Measurements from ENCODE around the gene DRD1.

The DRD1 gene

DNA sequence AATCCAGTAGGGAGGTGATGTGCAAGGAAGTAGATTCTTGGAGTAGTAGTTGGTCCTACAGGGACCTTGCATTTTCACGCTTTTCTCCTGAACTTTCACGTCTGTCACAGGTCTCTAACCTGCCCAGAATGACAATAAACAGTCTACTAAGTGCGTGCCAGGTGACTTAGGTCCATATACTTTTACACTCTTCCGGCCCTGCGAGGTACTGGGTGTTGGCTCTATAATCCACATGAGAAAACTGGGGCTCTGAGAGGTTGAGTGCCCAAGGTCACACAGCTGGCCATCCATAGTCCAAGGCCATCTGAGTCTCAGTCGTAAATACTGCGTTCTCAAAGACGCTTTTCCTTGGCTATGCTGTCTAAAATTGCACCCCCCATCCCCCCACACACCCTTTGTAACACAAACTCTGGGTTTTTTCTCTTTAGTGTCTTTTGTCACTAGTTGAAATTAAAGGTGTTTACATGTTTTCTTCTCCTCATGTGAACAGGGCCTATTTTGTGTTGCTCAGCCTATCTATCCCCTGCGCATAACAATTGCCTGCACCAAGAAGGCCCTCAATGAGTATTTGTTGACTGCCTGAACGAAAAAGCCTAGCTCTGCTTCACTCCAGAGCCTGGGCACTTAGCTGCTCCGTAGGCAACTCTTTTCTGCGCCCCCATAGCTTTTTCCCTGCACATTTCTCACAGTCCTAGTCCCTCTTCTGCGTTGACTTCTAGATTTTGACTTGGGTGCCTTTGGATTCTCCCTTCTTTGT, 35.3 kb upstream of the DRD1 start:
- ATAC-seq = peak; percentile 7; the same call in 2 of the 3 replicates
- TF ChIP-seq ZFP30 (CRISPR knock-in tag; IDR thresholded peaks at IDR 0.05) (no peak), ISL1 (CRISPR knock-in tag; IDR thresholded peaks at IDR 0.05) (no peak), PPARA (CRISPR knock-in tag; IDR thresholded peaks at IDR 0.05; ENCODE audit: borderline replicate concordance) (no peak), TCF4 (CRISPR knock-in tag; IDR thresholded peaks at IDR 0.05; ENCODE audit: borderline replicate concordance) (no peak), ESRRG (CRISPR knock-in tag; IDR thresholded peaks at IDR 0.05) (no peak), RARB (CRISPR knock-in tag; IDR thresholded peaks at IDR 0.05) (no peak), ARNTL (CRISPR knock-in tag; IDR thresholded peaks at IDR 0.05; ENCODE audit: borderline replicate concordance, low read depth) (no peak), OSR1 (CRISPR knock-in tag; IDR thresholded peaks at IDR 0.05) (no peak), SNAI2 (CRISPR knock-in tag; IDR thresholded peaks at IDR 0.05) (no peak), CSDC2 (CRISPR knock-in tag; IDR thresholded peaks at IDR 0.05) (no peak), GLIS3 (CRISPR knock-in tag; IDR thresholded peaks at IDR 0.05) (no peak), ZC3H10 (CRISPR knock-in tag; IDR thresholded peaks at IDR 0.05) (no peak), TOX (CRISPR knock-in tag; IDR thresholded peaks at IDR 0.05; ENCODE audit: borderline replicate concordance) (no peak)
- TF ChIP-seq, protein P1, sequence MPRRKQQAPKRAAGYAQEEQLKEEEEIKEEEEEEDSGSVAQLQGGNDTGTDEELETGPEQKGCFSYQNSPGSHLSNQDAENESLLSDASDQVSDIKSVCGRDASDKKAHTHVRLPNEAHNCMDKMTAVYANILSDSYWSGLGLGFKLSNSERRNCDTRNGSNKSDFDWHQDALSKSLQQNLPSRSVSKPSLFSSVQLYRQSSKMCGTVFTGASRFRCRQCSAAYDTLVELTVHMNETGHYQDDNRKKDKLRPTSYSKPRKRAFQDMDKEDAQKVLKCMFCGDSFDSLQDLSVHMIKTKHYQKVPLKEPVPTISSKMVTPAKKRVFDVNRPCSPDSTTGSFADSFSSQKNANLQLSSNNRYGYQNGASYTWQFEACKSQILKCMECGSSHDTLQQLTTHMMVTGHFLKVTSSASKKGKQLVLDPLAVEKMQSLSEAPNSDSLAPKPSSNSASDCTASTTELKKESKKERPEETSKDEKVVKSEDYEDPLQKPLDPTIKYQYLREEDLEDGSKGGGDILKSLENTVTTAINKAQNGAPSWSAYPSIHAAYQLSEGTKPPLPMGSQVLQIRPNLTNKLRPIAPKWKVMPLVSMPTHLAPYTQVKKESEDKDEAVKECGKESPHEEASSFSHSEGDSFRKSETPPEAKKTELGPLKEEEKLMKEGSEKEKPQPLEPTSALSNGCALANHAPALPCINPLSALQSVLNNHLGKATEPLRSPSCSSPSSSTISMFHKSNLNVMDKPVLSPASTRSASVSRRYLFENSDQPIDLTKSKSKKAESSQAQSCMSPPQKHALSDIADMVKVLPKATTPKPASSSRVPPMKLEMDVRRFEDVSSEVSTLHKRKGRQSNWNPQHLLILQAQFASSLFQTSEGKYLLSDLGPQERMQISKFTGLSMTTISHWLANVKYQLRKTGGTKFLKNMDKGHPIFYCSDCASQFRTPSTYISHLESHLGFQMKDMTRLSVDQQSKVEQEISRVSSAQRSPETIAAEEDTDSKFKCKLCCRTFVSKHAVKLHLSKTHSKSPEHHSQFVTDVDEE (CRISPR knock-in tag; IDR thresholded peaks at IDR 0.05) = no peak
- TF ChIP-seq, protein P2, sequence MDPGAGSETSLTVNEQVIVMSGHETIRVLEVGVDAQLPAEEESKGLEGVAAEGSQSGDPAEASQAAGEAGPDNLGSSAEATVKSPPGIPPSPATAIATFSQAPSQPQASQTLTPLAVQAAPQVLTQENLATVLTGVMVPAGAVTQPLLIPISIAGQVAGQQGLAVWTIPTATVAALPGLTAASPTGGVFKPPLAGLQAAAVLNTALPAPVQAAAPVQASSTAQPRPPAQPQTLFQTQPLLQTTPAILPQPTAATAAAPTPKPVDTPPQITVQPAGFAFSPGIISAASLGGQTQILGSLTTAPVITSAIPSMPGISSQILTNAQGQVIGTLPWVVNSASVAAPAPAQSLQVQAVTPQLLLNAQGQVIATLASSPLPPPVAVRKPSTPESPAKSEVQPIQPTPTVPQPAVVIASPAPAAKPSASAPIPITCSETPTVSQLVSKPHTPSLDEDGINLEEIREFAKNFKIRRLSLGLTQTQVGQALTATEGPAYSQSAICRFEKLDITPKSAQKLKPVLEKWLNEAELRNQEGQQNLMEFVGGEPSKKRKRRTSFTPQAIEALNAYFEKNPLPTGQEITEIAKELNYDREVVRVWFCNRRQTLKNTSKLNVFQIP (CRISPR knock-in tag; IDR thresholded peaks at IDR 0.05; ENCODE audit: borderline replicate concordance, low read depth) = no peak

DNA sequence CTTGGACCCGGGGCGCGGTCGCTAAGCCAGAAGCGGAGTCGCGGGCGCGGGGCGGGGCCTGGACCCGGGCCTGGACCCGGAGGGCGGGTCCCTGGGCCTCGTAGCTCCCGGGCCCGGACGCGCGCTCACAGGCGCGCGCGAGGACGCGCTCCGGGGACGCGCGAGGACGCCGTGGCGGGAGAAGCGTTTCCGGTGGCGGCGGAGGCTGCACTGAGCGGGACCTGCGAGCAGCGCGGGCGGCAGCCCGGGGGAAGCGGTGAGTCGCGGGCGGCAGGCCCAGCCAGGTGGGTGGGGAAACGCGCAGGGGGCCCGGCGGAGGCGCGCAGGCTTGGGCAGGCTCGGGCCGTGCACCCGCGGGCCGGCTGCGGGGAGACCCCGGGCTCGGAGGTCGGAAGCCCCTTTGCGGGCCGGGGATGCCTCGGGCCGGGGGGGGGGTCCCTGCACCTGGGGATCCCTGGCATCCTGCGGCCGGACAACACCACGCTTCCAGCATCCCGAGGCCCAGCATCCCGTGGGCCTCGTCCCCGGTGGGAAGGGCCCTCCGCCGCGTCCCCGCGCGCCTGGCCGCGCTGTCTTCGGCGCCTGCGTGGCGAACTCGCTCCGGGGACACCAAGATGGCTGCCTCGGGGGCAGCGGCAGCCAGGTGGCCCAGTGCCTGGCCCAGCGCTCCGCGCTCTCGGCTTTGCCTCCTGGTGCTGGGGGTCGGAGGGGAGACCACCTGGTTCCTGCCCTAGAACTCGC, 34.6 kb upstream of the DRD1 start, which contains the start of gene SFXN1:
Gene SFXN1 (plus strand): TSS at position 177 of the 741 bp plus-strand sequence. CDS start 13,544 bp downstream, outside the sequence.
- peak; percentile 91 for ATAC-seq
- TF ChIP-seq TOX (CRISPR knock-in tag; IDR thresholded peaks at IDR 0.05; ENCODE audit: borderline replicate concordance) = no peak
- no peak for TF ChIP-seq OSR1 (CRISPR knock-in tag; IDR thresholded peaks at IDR 0.05)
- TF ChIP-seq ZNF8 (CRISPR knock-in tag; IDR thresholded peaks at IDR 0.05) = 0 out of 2 replicates have a peak, but pooled peaks have one; percentile 23
- TF ChIP-seq, protein P3, sequence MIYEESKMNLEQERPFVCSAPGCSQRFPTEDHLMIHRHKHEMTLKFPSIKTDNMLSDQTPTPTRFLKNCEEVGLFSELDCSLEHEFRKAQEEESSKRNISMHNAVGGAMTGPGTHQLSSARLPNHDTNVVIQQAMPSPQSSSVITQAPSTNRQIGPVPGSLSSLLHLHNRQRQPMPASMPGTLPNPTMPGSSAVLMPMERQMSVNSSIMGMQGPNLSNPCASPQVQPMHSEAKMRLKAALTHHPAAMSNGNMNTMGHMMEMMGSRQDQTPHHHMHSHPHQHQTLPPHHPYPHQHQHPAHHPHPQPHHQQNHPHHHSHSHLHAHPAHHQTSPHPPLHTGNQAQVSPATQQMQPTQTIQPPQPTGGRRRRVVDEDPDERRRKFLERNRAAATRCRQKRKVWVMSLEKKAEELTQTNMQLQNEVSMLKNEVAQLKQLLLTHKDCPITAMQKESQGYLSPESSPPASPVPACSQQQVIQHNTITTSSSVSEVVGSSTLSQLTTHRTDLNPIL (CRISPR knock-in tag; IDR thresholded peaks at IDR 0.05; ENCODE audit: low read depth) = no peak
- TF ChIP-seq GLIS3 (CRISPR knock-in tag; IDR thresholded peaks at IDR 0.05) = 0 out of 2 replicates have a peak, but pooled peaks have one; percentile 43
- TF ChIP-seq ZNF70 (CRISPR knock-in tag; IDR thresholded peaks at IDR 0.05) = 0 out of 2 replicates have a peak, but pooled peaks have one; percentile 20
- TF ChIP-seq ZFP30 (CRISPR knock-in tag; IDR thresholded peaks at IDR 0.05) = no peak
- TF ChIP-seq, protein P1 (CRISPR knock-in tag; IDR thresholded peaks at IDR 0.05) = peak; percentile 90
- no peak for TF ChIP-seq ISL1 (CRISPR knock-in tag; IDR thresholded peaks at IDR 0.05)
- TF ChIP-seq PPARA (CRISPR knock-in tag; IDR thresholded peaks at IDR 0.05; ENCODE audit: borderline replicate concordance) = peak; percentile 11; the same call in 1 of the 2 replicates
- TF ChIP-seq, protein P4, sequence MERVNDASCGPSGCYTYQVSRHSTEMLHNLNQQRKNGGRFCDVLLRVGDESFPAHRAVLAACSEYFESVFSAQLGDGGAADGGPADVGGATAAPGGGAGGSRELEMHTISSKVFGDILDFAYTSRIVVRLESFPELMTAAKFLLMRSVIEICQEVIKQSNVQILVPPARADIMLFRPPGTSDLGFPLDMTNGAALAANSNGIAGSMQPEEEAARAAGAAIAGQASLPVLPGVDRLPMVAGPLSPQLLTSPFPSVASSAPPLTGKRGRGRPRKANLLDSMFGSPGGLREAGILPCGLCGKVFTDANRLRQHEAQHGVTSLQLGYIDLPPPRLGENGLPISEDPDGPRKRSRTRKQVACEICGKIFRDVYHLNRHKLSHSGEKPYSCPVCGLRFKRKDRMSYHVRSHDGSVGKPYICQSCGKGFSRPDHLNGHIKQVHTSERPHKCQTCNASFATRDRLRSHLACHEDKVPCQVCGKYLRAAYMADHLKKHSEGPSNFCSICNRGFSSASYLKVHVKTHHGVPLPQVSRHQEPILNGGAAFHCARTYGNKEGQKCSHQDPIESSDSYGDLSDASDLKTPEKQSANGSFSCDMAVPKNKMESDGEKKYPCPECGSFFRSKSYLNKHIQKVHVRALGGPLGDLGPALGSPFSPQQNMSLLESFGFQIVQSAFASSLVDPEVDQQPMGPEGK (CRISPR knock-in tag; IDR thresholded peaks at IDR 0.05; ENCODE audit: borderline replicate concordance) = no peak
- TF ChIP-seq, protein P2 (CRISPR knock-in tag; IDR thresholded peaks at IDR 0.05; ENCODE audit: borderline replicate concordance, low read depth) = no peak
- TF ChIP-seq ZFP3 (CRISPR knock-in tag; IDR thresholded peaks at IDR 0.05) = peak; percentile 74; the same call in 1 of the 2 replicates
- TF ChIP-seq SNAI2 (CRISPR knock-in tag; IDR thresholded peaks at IDR 0.05) = 0 out of 2 replicates have a peak, but pooled peaks have one; percentile 74
